HG03045 (cell line): ENCODE results near the gene RAG2.
A peak's percentile ranks its signal among the peaks of the same experiment; 100 is the strongest.

Source experiments
- ATAC-seq: cut with Tn5 transposase; IDR thresholded peaks from one replicate; pipeline ENCODE4 v1.9.1; 2021; ENCODE audit warnings: mild to moderate bottlenecking, moderate library complexity; ENCODE audit not compliant: unreplicated experiment

Gene RAG2

GRCh38 chr11:36598051-36598450 lies at the start of gene RAG2:
Gene RAG2 (minus strand): TSS chr11:36598236. CDS start chr11:36594168, 4,068 bp downstream.
- no peak for ATAC-seq

DNA sequence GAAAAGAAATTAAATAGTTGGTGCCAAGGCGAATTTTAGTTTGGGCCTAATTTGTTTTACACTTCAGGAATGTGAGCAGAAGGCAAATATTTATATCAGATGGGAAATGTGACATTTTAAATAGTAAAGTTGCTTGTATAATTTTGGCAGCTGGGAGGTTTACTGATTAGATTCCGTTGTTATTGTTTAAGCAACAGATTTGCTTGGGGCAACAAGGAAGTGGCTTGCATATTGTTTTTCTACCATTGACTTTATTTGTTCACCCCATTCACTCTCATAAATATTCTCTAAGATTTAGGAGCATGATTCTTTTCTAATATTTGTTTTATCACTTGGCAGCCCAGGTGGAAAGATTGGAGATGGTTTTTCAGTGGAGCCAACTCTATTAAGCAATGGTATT lies 40.5 kb upstream of the RAG2 start:
- no peak for ATAC-seq

DNA sequence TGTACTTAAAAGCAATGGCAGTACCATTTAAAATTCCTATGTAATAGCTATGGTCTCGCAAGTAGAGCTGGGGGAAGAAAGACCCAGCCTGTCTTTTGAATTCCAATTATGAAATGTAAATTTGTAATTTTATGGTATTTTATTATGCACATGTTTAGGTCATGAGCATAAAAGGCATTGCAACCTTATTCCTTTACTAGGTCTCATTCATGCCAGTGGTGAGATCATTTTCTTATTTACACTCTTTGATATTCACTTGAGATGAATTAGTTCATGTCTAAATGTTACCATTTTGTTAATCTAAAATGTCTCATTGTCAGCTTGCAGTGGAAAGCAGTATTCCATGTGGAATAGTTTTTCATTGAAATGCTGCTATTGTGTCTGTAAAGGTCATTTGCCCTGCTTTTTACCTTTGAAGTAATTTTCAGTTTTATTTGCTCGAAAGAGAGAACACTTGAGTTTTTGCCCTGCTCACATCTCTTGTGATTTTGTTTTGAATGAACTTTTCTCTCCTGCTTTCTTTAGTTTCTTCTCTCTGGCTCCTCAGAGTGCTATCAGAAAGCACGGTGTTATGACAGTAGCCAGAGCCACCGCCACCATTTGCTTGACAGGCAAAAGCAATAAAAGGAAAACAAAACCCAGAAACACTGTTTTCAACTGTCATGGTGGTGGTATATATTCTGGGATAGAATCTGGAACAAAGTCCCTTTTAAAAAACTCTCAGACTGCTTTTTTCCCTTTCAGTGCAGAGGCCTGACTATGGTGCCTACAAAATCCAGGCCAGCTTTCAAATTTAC lies 37.2 kb upstream of the RAG2 start:
- no peak for ATAC-seq

DNA sequence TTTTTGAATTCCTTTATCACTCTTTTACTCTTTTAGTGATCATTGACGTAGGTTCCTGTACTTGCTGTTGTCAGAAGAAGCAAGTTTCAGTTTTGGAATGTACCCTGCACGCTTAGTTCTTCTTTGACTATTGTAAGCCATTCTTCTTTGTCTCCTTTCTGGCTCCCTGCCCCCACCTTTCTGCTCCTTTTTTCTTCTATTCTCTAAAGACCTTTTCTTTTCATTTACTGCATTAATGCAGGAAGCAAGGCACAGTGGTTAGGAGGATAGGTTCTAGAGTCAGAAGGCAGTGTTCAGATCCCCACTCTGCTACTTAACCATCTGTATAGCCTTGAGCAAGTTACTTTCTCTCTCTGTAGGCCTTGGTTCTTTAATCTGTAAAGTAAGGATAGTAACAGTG lies 33.7 kb upstream of the RAG2 start:
- peak; percentile 89 for ATAC-seq

DNA sequence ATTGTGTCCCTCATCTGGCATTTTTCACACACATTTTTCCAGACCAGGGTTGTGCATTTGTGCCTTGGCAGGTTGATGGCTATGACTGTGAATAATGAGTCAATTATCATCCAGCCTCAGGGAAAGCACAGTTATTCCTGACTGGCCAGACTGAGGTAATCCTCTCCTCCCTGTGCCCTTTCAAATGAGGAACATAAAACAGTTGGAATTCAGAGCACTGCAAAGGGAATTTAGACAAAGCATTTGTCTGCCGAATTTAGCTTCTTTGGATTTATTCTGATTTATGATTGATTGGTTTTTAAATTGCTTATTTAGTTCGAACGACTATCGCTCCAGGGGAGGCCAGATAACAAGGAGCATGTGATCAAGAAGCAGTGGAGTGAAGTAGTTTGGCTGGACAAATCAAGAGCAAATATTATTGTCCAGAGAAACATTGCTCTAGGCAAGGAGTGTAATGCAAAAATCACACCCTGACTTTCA lies 30.8 kb upstream of the RAG2 start:
- no peak for ATAC-seq

DNA sequence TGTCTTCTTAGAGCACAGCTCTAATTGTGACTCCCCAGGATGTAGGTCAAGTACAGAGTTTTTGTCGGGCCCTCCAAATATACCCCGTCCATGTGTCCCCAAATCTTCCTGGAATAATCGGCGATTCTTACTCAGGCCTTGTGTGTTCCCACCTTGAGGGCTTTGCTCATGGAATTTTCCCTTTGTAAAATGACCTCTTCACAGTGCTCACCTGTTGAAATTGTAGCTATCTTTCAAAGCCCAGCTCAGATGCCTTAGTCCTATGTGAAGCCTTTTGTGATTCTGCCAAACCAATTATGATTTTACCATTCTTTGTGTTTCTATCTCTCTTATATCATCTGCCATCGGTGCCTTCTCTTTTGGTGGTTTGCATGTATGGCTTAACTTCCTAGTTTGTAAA lies 30.1 kb upstream of the RAG2 start:
- no peak for ATAC-seq

GRCh38 chr11:36627471-36627870 lies 29.4 kb upstream of the RAG2 start:
- no peak for ATAC-seq

DNA sequence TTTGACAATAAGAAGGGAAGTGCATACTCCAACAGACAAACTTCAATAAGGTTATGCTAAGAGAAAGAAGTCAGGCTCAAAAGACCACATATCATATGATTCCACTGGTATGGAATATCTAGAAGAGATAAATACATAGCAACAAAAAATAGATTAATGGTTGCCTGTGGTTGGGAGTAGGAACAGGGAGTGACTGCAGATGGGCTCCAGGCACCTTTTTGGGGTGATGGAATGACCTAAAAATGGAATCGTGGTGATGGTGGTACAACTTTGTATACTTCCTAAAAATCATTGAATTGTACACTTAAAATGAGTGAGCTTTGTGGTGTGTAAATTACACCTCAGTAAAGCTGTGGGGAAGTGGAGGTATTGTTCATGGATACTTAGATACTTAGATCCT lies 29.0 kb upstream of the RAG2 start:
- ATAC-seq = no peak

- no peak for ATAC-seq
These were observed 25.5 kb upstream of the RAG2 start for GRCh38 chr11:36623494-36623893.

DNA sequence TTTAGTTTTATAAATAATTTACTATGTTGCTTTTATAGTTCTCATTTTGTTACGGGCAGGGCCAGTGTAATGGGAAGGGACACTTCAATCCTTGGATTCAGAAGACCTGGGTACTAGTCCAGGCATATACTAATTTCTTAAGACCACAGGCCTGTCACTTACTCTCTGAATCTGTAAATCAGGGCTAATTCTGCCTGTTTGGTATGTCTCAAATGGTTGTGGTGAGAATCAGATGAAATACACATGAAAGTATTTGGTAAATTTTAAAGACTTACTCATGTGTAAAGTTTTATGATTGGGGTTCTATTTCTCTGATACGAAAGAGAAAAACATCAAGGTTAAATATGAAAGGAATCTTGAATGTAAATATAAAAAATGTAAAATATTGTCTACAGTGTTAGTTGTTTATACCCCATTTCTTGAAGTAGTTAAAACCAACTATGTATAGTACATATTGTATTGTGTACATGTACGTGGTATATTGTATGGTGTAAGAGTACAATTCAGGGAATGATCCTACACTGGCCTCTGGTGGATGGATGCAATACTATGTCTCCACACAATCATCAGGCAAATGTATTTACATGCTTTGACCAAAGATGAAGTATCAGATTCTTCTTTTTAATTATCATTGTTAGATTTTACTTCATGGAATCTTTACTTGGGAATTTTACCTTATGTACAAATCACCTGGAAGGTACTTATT lies 24.5 kb upstream of the RAG2 start:
- no peak for ATAC-seq

DNA sequence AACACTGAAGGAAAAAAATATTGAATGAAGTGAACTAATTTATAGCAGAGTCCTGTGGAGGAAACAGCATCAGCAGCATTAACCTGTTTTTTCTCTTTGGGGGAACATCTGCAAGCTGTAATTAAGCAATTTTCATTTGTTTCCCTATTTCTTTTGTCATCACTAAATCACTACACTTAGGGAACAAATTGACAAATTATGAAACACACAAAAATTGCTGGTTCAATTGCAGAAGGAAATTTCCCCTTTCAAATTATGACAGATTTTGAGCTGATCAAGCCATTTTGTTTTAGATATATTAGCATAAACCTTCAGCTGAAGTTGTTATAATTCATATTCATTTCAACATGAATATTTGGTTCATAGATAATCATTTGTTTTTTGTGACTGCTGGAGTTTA lies 22.2 kb upstream of the RAG2 start:
- no peak for ATAC-seq

- ATAC-seq = no peak
These were observed 21.5 kb upstream of the RAG2 start for GRCh38 chr11:36619502-36619901.

- ATAC-seq = no peak
These were observed 20.5 kb upstream of the RAG2 start for GRCh38 chr11:36618363-36619047.

GRCh38 chr11:36617543-36618362 lies 19.7 kb upstream of the RAG2 start:
- no peak for ATAC-seq

DNA sequence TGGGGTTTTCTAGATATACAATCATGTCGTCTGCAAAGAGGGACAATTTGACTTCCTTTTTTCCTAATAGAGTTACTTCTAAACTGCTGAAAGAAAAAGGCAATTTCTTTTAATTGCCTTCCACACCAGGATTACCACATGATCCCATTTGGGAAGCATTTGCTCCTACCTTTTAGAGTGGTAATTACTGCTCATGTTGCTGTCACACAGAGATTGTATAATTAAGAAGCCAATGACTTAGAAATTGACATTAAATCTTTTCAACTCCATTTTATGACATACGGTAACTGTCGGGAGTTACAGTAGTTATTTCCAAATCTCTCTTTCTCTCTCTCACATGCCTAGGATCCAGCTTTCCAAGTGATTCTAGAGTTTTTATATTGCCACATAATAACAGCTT lies 17.8 kb upstream of the RAG2 start:
- no peak for ATAC-seq

- no peak for ATAC-seq
These were observed 11.3 kb upstream of the RAG2 start for GRCh38 chr11:36609383-36609782.

GRCh38 chr11:36608491-36609199 lies 10.6 kb upstream of the RAG2 start:
- no peak for ATAC-seq

DNA sequence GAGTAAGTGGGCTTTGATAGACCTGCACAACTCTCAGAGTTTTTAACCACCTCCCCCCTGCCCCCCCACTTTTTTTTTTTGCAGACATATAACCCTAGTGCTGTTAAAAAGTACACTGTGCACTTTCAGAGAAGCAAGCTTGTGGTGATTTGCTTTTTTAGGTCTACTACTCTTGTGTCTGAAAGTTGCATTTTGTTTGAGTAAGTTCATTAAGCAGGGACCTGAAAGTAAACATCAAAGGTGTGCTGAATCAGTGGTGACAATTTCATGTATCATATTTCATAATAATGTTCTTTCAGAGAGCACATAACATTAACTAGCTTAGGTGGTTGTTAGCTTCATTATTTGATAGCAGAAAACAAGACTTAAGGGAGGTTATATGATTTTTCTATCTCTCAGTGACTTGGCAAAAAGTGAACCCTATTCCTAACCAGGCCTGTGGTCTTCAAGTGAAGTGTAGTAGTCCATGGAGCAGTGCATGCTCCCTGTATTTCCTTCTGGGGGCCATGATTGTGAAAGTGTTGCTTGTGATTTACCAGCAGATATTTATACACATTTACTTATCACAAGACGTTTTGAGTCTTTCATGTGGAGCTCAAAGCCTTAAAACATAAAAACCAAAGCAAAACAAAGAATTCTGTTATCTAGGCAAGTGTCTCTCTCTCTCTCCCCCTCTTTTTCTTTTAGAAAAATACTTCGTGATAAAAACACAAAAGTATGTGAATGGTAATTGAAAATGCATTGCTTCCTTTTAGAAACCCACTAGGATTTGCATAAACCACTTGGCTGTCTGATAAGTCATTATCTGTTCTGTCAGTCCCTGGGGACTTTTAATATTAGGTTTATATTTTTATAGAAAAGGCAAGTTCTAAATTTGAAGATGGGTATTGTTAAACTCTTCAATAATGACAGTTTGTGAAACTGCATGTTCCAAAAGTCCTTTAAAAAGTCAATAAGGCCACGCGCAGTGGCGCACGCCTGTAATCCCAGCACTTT lies 7.5 kb upstream of the RAG2 start:
- no peak for ATAC-seq

GRCh38 chr11:36602135-36602534 lies 4.1 kb upstream of the RAG2 start:
- no peak for ATAC-seq
